ENCODE measurements around the gene TLR6. TPM values are rescaled to one million over a fixed set of nuclear protein-coding genes. Genes with fewer than 3 reads are reported as not detected.

Gene TLR6
- total RNA-seq, 1 experiment from 2014 or later, result 4.8 TPM

DNA sequence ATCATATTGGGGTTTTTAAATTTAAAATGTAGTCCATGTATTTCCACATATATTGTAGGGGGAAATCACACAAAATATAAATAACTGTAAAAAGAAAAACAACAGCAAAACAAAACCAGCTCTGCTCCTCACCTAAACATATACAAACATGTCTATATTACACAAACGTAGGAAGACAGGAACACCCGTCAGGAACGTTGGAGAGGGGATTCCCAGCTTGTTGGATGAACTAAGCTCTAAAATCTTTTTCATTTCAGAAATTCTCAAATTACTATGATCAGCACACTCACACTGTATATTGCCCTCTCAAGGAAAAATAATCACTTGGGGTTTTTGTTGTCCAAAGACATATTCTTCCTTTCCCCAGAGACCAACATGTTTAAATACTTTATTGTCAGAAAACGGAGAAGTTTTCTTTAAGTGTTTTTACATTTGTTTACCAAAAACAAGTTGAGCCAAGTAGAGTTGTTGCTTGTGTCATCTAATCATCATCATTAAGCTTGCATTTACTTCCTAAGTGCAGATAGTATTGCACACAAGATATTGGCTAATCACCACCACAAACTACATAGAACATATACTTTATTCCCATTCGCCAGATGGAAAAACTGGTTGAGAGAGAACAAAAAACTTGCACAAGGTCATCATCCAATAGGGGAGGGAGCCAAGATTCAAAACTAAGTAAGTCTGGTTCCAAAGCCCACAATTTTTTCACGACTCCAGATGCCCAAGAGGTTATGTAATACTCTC is 71.4 kb downstream of the TLR6 start:
- DNase-seq (ENCODE audit: low read depth, low spot score) (no peak), ATAC-seq (no peak)
- Histone ChIP-seq H2AFZ (ENCODE audit: low read depth, low read length, poor library complexity, severe bottlenecking) (no peak overlapping the region), H3K4me2 (ENCODE audit: low read length) (no peak overlapping the region), H3K4me3 (replicated peaks in 1 of 2; ENCODE audit: low read depth in 1 of 2, low read length in 2 of 2) (no peak overlapping the region), H3K9me2 (ENCODE audit: insufficient read depth) (no peaks in the 10 kb centered on the region), H3K36me3 (ENCODE audit: control insufficient read depth in 1 of 2, insufficient read depth in 2 of 2, low read length in 2 of 2) (no peaks in the 10 kb centered on the region), H3K9me3 (ENCODE audit: control insufficient read depth in 1 of 2, insufficient read depth in 1 of 2, low read depth in 1 of 2, low read length in 2 of 2) (no peaks in the 10 kb centered on the region), H3K27me3 (ENCODE audit: insufficient read depth, low read length) (no peaks in the 10 kb centered on the region), H3K27ac (ENCODE audit: low read depth, low read length) (no peak overlapping the region), H4K20me1 (ENCODE audit: insufficient read depth) (no peaks in the 10 kb centered on the region), H3K9ac (ENCODE audit: low read length) (no peak overlapping the region), H3K79me2 (ENCODE audit: insufficient read depth, low read length) (no peaks in the 10 kb centered on the region), H3K4me1 (ENCODE audit: control insufficient read depth in 1 of 2, insufficient read depth in 2 of 2, low read length in 2 of 2) (no peaks in the 10 kb centered on the region)
- POLR2A ChIA-PET, result no interaction called here
- CTCF ChIA-PET, result interaction anchor here (1.1 kb wide), 1 partner anchor 606 kb away, joined by 3 read pairs; no protein-coding TSS in a partner anchor
- no peak for TF ChIP-seq ZBTB33 (IDR thresholded peaks at IDR 0.05; ENCODE audit: extremely low read depth, insufficient replicate concordance, low read length)
- TF ChIP-seq POLR2AphosphoS5 (IDR thresholded peaks at IDR 0.05; ENCODE audit: low read depth, low read length), result no peak
- TF ChIP-seq ELF1 (IDR thresholded peaks at IDR 0.05; ENCODE audit: borderline replicate concordance, low read depth), result no peak
- no peak for TF ChIP-seq CEBPB (IDR thresholded peaks at IDR 0.05; ENCODE audit: low read depth)
- TF ChIP-seq POLR2A (IDR thresholded peaks at IDR 0.05; ENCODE audit: borderline replicate concordance, extremely low read depth, insufficient read depth, insufficient read length), result no peak
- no peak for TF ChIP-seq SIN3A (IDR thresholded peaks at IDR 0.05; ENCODE audit: low read depth)
- TF ChIP-seq FOSL1 (IDR thresholded peaks at IDR 0.05; ENCODE audit: low read depth), result no peak
- TF ChIP-seq SRF (IDR thresholded peaks at IDR 0.05; ENCODE audit: low read depth), result no peak
- no peak for TF ChIP-seq CTCF (IDR thresholded peaks at IDR 0.05 in 2 of 3, conservative IDR thresholded peaks at IDR 0.05 in 1 of 3; ENCODE audit: borderline replicate concordance in 1 of 3, insufficient read depth in 1 of 3, low read depth in 2 of 3, low read length in 2 of 3)
- TF ChIP-seq, protein P1, sequence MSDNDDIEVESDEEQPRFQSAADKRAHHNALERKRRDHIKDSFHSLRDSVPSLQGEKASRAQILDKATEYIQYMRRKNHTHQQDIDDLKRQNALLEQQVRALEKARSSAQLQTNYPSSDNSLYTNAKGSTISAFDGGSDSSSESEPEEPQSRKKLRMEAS (IDR thresholded peaks at IDR 0.05), result no peak
- no peak for TF ChIP-seq CBX3 (IDR thresholded peaks at IDR 0.05; ENCODE audit: low read depth)
- TF ChIP-seq REST (IDR thresholded peaks at IDR 0.05; ENCODE audit: low read depth), result no peak
- TF ChIP-seq ZFX (IDR thresholded peaks at IDR 0.05), result no peak
- TF ChIP-seq, protein P2, sequence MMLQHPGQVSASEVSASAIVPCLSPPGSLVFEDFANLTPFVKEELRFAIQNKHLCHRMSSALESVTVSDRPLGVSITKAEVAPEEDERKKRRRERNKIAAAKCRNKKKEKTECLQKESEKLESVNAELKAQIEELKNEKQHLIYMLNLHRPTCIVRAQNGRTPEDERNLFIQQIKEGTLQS (IDR thresholded peaks at IDR 0.05), result no peak
- intact Hi-C loops (cut with micrococcal nuclease), result no loop called here
- no TSS peak for BruUV-seq (replicated peaks)
- RAD21 ChIA-PET (ENCODE audit: low non-redundant PET in 1 of 2, low total read pairs in 2 of 2, uncharacterized antibody in 2 of 2, unreplicated experiment in 2 of 2), result no interaction called here
